Dendritic cell treated with granulocyte-macrophage colony-stimulating factor and Interleukin-4, amounts not matched to agents 40 ng/mL and 50 ng/mL, for 4 days (primary cell): ENCODE measurements around the gene LMF2.

Experiments used
- H3K27ac Mint-ChIP-seq: one replicate; pipeline ENCODE4 v1.8.0; 2022; ENCODE audit warnings: mild to moderate bottlenecking, mixed read lengths
- H3K27me3 Mint-ChIP-seq: one replicate; pipeline ENCODE4 v1.8.0; 2022; ENCODE audit warnings: mild to moderate bottlenecking, mixed read lengths
- H3K36me3 Mint-ChIP-seq: one replicate; pipeline ENCODE4 v1.8.0; 2022; ENCODE audit warnings: low read depth, mixed read lengths
- H3K4me1 Mint-ChIP-seq: one replicate; pipeline ENCODE4 v1.8.0; 2022; ENCODE audit warnings: low read depth, mixed read lengths
- H3K4me3 Mint-ChIP-seq: one replicate; pipeline ENCODE4 v1.8.0; 2022; ENCODE audit warnings: mild to moderate bottlenecking, moderate library complexity, mixed read lengths
- H3K9me3 Mint-ChIP-seq: one replicate; pipeline ENCODE4 v1.8.0; 2022; ENCODE audit warnings: mixed read lengths
- intact Hi-C: fragments of 100-400 bp; cut with micrococcal nuclease; formaldehyde crosslinking; loops from one replicate; pipeline ENCODE4 v1.15.0; 2022

LMF2 gene

DNA sequence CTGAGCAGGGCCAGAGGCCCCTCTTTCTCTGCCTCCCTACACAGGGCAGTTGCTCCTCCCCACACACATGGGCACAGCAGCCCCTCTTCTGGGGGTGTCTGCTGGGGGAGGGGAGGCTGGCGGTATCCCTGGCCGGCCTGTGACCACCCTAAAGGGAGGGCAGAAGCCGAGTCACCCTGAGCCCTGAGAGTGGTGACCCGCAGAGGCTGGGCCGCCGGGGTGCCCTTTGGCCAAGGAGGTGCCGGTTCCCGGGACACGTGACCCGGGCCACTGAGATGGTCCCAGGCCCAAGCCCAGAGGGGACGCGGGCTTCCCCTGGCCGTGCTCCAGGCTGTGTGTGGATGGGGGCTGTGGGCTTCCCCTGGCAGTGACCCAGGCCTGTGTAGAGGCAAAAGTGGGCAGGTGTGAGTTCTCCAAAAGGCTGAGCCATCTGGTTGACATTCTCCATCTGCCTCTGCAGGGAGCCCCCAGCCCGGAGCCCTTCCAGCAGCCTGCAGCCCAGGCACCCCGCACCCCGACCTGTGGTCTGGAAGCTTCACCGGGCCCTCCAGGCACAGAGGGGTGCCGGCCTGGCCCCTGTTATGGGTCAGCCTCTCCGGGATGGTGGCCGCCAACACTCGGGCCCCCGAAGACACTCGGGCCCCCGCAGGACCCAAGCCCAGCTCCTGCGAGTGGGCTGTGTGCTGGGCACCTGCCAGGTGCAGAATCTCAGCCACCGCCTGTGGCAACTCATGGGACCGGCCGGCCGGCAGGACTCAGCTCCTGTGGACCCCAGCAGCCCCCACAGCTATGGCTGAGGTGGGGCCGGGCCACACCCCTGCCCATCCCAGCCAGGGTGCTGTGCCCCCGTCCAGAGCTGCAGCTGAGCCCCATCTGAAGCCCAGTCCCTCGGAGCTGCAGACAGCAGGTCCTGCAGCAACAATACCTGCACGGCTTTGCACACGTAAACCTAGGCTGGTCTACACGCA, 25.1 kb downstream of the LMF2 start:
- intact Hi-C loops: no loop called here
- H3K36me3 Mint-ChIP-seq: no peaks in the 10 kb centered on the region
- no peaks in the 10 kb centered on the region for H3K9me3 Mint-ChIP-seq
- H3K27me3 Mint-ChIP-seq: peaks cover 81% of the 10 kb centered on the region
- peak overlapping the region; percentile 60 for H3K4me3 Mint-ChIP-seq
- no peak overlapping the region for H3K27ac Mint-ChIP-seq
- H3K4me1 Mint-ChIP-seq: peaks cover 9% of the 10 kb centered on the region

DNA sequence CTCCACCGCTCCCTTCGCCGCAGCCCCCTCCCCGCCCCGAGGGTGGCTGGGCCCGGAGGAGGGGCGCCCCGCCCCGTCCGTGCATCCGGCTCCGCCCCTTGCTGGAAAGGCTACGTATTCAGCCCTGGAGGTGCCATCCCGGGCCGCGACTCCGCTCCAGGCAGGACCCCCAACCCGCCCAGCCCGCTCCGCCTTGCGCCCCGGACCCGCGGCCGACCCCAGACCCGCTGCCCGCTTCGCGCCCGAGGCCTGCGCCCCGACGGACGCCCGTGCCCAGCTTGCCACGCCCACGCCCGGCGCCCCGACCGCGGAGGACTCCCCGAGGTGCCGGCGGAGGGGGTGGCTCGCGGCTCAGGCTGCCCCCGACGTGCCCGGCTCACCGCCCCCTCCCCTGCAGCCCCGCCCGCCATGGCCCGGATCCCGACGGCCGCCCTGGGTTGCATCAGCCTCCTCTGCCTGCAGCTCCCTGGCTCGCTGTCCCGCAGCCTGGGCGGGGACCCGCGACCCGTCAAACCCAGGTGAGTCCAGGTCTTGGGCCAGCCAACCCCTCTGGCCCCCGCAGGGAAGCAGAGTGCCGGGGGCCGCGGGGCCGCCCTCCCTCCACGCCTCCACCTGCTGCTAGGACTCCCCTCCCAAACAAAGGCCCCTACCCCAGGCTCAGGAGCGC, 25.9 kb downstream of the LMF2 start, which contains the start of gene ADM2:
Gene ADM2 (plus strand): TSS at position 104 of the 667 bp plus-strand sequence. CDS start 305 bp downstream, at position 409.
- H3K9me3 Mint-ChIP-seq: no peaks in the 10 kb centered on the region
- intact Hi-C loops: no loop called here
- peak within 1 kb of the TSS; percentile 60 for H3K4me3 Mint-ChIP-seq
- H3K36me3 Mint-ChIP-seq: no peaks in the 10 kb centered on the region
- H3K4me1 Mint-ChIP-seq: peaks cover 9% of the 10 kb centered on the region
- H3K27me3 Mint-ChIP-seq: peaks cover 81% of the 10 kb centered on the region
- no peak within 1 kb of the TSS for H3K27ac Mint-ChIP-seq

DNA sequence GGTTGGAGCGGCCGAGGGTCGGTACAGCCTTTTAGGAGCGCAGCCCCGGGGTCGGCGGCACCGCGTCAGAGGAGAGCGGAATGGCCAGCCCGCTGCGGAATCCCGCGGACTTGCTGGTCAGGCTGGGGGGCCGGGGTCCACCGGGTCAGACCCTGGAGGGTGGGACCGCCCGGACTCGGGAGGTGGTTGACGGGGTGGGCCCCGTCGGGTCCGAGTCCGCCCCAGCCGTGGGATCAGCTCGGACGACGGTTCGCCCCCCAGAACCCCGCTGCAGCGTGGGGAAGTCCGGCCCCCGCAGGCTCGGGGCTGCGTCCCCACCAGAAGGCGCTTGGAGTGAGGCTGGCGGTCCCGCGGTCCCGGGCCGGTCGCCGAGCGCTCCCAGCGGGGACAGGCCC, 26.5 kb downstream of the LMF2 start:
- peaks cover 80% of the 10 kb centered on the region for H3K27me3 Mint-ChIP-seq
- peak overlapping the region; percentile 37 for H3K4me3 Mint-ChIP-seq
- no peaks in the 10 kb centered on the region for H3K9me3 Mint-ChIP-seq
- H3K27ac Mint-ChIP-seq: no peak overlapping the region
- H3K4me1 Mint-ChIP-seq: peaks cover 9% of the 10 kb centered on the region
- intact Hi-C loops: no loop called here
- H3K36me3 Mint-ChIP-seq: no peaks in the 10 kb centered on the region

DNA sequence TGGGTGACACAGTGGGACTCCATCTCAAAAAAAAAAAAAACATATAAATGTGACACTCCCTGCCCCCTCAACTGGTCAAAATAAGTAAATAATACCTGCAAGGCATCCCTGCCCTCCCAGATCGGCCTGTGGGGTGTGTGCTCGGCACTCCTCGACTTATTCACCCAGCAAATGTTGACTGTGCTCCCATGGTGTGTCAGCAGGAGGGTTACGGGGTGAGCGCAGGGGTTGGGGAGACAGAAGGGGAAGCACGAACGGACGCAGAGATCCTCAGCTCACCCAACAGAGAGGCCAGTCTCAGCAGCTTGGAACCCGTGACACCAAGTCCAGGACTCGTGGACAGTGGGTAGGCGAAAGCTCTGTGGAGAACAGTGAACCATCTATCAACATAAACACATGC, 27.8 kb downstream of the LMF2 start:
- Mint-ChIP-seq H3K27ac (peak overlapping the region; percentile 39), H3K4me3 (no peak overlapping the region)
- intact Hi-C loops: loop anchor here (10.0 kb wide), 1 partner anchor 115 kb away; no protein-coding TSS in a partner anchor

DNA sequence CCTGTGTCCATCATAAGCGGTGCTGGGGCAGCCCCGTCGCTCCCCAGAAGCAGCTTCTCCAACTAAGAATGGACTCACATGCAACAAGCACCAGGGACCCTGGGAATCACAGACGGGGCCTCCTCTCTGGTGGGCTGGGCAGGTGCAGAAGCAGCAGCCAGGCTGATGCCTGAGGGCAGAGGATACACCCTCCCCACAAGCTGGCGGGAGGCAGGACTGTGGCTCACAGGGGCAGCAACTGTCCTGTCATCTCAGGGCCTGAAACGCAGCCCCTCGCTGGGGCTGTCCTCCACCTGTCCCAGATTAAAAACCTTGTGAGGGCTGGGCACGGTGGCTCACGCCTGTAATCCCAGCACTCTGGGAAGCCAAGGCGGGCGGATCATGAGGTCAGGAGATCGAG, 29.6 kb downstream of the LMF2 start:
- Mint-ChIP-seq H3K9me3 (no peaks in the 10 kb centered on the region), H3K4me3 (no peak overlapping the region), H3K4me1 (peaks cover 30% of the 10 kb centered on the region), H3K27ac (no peak overlapping the region), H3K27me3 (peaks cover 56% of the 10 kb centered on the region), H3K36me3 (peaks cover 6% of the 10 kb centered on the region)
- intact Hi-C loops: loop anchor here (10.0 kb wide), 1 partner anchor 113 kb away; no protein-coding TSS in a partner anchor

More for the DNA sequence above, 27.8 kb downstream of the LMF2 start:
- Mint-ChIP-seq H3K36me3 (no peaks in the 10 kb centered on the region), H3K27me3 (peaks cover 72% of the 10 kb centered on the region), H3K9me3 (no peaks in the 10 kb centered on the region), H3K4me1 (peaks cover 16% of the 10 kb centered on the region)

DNA sequence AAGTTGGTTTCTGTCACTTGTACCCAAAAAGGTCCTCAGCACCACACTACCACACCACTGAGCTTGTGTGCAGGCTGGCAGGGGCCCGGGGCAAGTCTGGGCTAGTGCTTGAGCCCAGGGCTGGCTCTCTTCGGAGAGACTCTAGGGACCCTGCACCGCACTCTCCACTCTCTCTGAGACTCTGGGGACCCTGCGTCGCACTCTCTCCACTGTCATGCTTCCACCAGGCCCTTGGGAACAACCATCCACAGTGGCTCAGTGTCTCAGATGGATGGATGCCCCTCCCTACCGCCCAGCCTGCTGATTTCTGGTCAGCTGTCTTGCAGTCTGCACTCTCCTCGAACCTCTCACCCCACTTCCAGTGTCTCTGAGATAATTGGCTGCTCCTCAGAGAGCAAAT, 30.6 kb downstream of the LMF2 start:
- Mint-ChIP-seq H3K36me3 (peaks cover 15% of the 10 kb centered on the region), H3K9me3 (no peaks in the 10 kb centered on the region), H3K4me1 (peaks cover 41% of the 10 kb centered on the region), H3K27me3 (peaks cover 47% of the 10 kb centered on the region), H3K27ac (no peak overlapping the region), H3K4me3 (no peak overlapping the region)
- intact Hi-C loops: loop anchor here (10.0 kb wide), 1 partner anchor 112 kb away; no protein-coding TSS in a partner anchor

DNA sequence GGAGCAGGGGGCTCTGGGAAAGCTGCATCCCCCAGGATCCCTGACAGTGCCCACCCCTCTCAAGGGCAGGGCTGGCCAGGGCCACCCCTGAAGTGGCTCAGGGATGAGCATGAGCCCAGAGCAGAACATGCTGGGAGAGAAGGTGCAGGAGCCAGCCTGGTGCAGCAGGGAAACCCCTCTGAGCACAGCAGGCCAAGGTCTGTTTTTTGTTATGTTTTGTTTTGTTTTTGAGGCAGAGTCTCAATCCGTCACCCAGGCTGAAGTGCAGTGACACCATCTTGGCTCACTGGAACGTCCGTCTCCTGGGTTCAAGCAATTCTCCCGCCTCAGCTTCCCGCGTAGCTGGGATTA, 31.9 kb downstream of the LMF2 start:
- peaks cover 53% of the 10 kb centered on the region for H3K4me1 Mint-ChIP-seq
- H3K27me3 Mint-ChIP-seq: peaks cover 42% of the 10 kb centered on the region
- no peaks in the 10 kb centered on the region for H3K9me3 Mint-ChIP-seq
- peak overlapping the region; percentile 71 for H3K27ac Mint-ChIP-seq
- intact Hi-C loops: loop anchor here (10.0 kb wide), 1 partner anchor 111 kb away; no protein-coding TSS in a partner anchor
- H3K36me3 Mint-ChIP-seq: peaks cover 15% of the 10 kb centered on the region
- H3K4me3 Mint-ChIP-seq: peak overlapping the region; percentile 82

DNA sequence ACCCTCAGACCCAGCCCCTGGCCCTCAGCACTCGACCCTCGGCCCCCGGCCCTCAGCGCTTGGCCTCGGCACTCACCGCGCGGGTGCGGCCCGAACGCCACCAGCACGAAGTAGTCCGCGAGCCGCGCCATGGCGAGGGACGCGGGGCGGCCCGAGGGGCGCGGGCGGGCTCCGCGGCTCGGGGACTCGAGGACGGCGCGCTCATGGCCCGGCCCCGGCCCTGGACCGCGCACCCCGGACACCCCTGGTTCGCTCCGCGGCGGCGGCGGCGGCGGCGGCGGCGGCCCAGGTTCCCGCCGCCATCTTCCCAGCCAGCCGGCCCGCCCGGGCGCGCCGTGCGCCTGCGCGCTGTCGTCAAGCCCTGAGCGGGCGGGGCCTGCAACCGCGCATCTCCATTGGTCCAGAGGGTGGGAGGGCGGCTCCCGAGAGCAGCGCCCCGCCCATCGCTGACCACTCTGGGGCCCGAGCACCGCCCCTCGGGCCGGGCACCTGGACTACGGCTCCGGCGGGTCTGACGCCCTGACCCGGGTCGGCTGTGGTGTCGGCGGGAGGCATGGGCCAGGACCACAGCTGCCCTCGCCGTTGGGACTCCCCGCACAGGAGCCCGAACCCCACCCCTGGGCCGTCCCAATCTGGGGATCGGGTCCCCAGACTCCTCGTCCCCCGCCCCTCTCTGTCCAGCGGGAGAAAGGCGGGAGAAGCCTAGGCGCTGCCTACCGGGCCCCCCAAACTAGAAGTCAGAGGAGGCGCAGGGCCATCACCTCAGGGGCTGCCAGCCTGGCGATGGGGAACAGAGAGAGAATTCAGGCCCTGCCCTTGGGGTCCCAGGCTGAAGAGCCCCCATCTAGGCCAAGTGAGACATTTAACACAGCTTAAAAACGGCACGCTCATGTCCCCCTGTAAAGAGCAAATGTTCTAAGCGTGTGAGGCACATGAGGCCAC, 32.5 kb downstream of the LMF2 start, which contains the start of gene SBF1:
Gene SBF1 (minus strand): TSS at position 326 of the 942 bp plus-strand sequence. CDS start 195 bp downstream, at position 131.
- Mint-ChIP-seq H3K4me3 (peak within 1 kb of the TSS; percentile 90), H3K4me1 (peaks cover 55% of the 10 kb centered on the region), H3K9me3 (no peaks in the 10 kb centered on the region), H3K27me3 (peaks cover 36% of the 10 kb centered on the region), H3K27ac (peak within 1 kb of the TSS; percentile 71), H3K36me3 (peaks cover 15% of the 10 kb centered on the region)
- intact Hi-C loops: loop anchor here (10.0 kb wide), 1 partner anchor 110 kb away; no protein-coding TSS in a partner anchor

DNA sequence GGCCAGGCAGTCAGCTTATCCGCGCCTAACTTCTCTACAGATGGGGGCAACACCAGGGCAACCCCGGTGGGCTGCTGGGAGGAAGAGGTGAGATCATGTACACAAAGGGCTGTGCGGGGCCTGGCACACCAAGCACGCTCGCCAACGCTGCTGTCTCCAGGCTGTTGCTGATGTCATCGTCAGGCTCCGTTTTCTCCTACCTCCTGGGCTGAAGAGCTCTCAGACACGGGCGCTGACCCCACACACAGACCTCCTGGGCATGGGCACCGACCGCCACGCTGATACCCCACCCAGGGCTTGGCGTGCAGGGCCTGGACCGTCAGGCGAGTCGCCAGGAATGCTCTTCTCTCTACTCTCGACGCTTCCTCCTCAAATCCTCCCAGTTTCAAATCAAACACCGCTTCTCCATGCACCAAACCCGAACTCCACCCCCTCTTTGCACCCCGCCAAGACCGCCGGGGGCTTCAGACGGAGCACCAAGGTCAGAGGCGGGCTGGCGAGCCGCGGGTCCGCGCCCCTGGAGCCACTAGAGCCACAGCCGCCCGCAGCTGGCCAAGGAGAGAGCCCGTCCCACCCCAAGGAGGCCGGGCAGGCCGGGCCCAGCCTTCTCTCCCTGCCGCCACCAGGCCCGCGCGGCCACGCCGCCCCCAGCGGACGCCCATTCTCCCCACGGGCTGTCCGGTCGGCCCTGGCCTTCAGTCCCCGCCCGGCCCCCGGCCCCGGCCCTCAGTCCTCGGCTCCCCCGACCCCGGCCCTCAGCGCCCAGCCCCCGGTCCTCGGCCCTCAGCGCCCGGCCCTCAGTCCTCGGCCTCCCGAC, 33.4 kb downstream of the LMF2 start:
- peaks cover 15% of the 10 kb centered on the region for H3K36me3 Mint-ChIP-seq
- intact Hi-C loops: loop anchor here (10.0 kb wide), 1 partner anchor 109 kb away; no protein-coding TSS in a partner anchor
- no peaks in the 10 kb centered on the region for H3K9me3 Mint-ChIP-seq
- peak overlapping the region; percentile 68 for H3K27ac Mint-ChIP-seq
- peaks cover 57% of the 10 kb centered on the region for H3K4me1 Mint-ChIP-seq
- H3K27me3 Mint-ChIP-seq: peaks cover 27% of the 10 kb centered on the region
- peak overlapping the region; percentile 90 for H3K4me3 Mint-ChIP-seq

DNA sequence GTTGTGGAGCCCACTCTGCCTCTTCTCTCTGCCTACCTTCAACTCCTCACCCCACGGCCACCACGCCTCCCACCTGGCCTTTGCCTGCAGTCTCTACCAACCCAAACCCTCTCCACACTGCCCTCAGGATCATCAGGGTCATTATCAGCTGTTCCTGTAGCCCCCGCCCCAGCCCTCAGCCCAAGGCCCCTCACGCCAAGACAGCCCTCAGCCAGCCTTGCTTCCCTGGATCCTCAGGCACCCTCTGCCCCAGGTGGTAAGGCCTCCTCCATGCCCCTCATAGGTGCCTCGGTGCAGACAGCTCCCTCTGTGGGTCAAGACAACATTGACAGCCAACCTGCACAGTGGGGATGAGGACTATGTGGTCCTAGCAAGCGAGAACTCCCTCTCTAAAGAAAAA, 34.4 kb downstream of the LMF2 start:
- Mint-ChIP-seq H3K4me1 (peaks cover 60% of the 10 kb centered on the region), H3K4me3 (peak overlapping the region; percentile 60), H3K9me3 (no peaks in the 10 kb centered on the region), H3K36me3 (peaks cover 22% of the 10 kb centered on the region), H3K27me3 (peaks cover 18% of the 10 kb centered on the region), H3K27ac (peak overlapping the region; percentile 68)
- intact Hi-C loops: loop anchor here (10.0 kb wide), 1 partner anchor 108 kb away; no protein-coding TSS in a partner anchor

DNA sequence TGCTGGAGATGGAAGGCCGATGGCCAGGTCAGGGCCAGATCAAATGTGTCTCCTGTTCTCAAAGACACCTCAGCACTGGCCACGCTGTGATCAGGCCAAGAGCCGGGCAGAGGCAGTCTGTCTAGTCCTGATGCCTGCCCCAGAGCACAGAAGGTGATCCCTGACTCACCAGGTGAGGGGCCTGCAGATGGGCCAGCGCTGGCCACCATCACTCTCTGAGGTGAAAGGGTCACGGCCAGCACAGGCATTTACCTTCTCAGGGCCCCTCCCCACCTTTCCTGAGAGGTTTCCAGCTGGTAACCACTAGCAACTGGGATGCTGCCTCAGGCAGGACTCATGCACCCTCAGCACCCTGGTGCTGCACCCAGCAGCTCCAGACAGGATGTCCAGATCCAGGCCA, 35.5 kb downstream of the LMF2 start:
- Mint-ChIP-seq H3K36me3 (peaks cover 34% of the 10 kb centered on the region), H3K4me1 (peaks cover 60% of the 10 kb centered on the region), H3K27me3 (peaks cover 9% of the 10 kb centered on the region), H3K27ac (no peak overlapping the region), H3K9me3 (no peaks in the 10 kb centered on the region), H3K4me3 (no peak overlapping the region)
- intact Hi-C loops: loop anchor here (10.0 kb wide), 1 partner anchor 107 kb away; no protein-coding TSS in a partner anchor

DNA sequence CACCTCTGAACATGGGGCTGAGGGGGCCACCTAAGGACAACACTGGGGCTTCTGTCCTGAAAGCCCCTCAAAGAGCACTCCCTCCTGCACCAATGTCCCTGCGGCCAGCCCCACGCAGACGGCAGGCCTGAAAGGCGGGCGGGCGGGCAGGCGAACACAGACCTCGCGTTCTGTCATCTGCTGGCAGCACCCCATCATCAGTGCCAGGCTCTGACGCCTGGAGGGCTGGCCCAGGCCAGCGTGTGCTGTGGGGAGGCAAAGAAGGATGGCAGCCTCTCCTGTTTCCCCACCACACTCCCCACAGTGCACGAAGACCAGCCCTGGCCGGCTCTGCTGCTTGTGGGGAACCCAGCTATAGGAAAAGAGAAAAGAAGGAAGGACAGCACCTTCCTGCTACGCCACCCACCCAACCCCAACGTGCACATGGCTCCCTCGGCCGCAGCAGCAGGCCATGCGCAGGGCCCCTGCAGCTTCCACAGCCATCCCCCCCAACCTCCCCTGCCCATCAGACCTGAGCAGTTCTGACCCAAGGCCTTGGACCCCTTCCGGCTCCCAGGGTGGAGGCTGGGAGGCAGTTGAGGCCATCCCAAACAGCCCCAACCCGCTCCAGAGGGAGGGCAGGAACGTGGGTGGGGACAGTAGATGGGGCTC, 36.2 kb downstream of the LMF2 start:
- peaks cover 60% of the 10 kb centered on the region for H3K4me1 Mint-ChIP-seq
- intact Hi-C loops: loop anchor here (10.0 kb wide), 1 partner anchor 107 kb away; no protein-coding TSS in a partner anchor
- no peaks in the 10 kb centered on the region for H3K9me3 Mint-ChIP-seq
- H3K4me3 Mint-ChIP-seq: no peak overlapping the region
- peaks cover 4% of the 10 kb centered on the region for H3K27me3 Mint-ChIP-seq
- peaks cover 40% of the 10 kb centered on the region for H3K36me3 Mint-ChIP-seq
- H3K27ac Mint-ChIP-seq: no peak overlapping the region
